Hematopoietic multipotent progenitor cell treated with erythropoietin and hydrocortisone succinate and interleukin-3 and kit ligand, for 8 days (in vitro differentiated cells): Measurements from ENCODE around the gene CC2D2B.
"Not testable (repeated sequence)": the region's sequence is repeated elsewhere in the genome, so short reads cannot be mapped to it uniquely, and the experiment has no call there.

Experiments used
- DNase-seq: peaks from one replicate; pipeline ENCODE4 v3.0.0-alpha.2; 2015

Gene CC2D2B

GRCh38 chr10:95907456-95908253 is at the start of gene CC2D2B:
TSS of gene CC2D2B (plus strand) at chr10:95907975. CDS start at chr10:95911324, 3,349 bp downstream.
- peak; percentile 82 for DNase-seq

GRCh38 chr10:95860166-95860940 is 47.4 kb upstream of the CC2D2B start:
- DNase-seq: no peak

GRCh38 chr10:95861386-95861785 is 46.4 kb upstream of the CC2D2B start:
- no peak for DNase-seq

GRCh38 chr10:95864906-95865813 is 42.6 kb upstream of the CC2D2B start:
- peak; percentile 54 for DNase-seq

GRCh38 chr10:95865814-95866466 is 41.8 kb upstream of the CC2D2B start:
- no peak for DNase-seq

- no peak for DNase-seq
These were observed 41.3 kb upstream of the CC2D2B start for GRCh38 chr10:95866467-95866842.

- no peak for DNase-seq
These were observed 39.9 kb upstream of the CC2D2B start for GRCh38 chr10:95867866-95868265.

GRCh38 chr10:95872158-95872711 is 35.5 kb upstream of the CC2D2B start:
- no peak for DNase-seq

- DNase-seq: no peak
These were observed 34.6 kb upstream of the CC2D2B start for GRCh38 chr10:95873139-95873538.

- DNase-seq: no peak
These were observed 34.1 kb upstream of the CC2D2B start for GRCh38 chr10:95873651-95874050.

- not testable (repeated sequence) for DNase-seq
These were observed 33.0 kb upstream of the CC2D2B start for GRCh38 chr10:95874783-95875182.

GRCh38 chr10:95876756-95877155 is 31.0 kb upstream of the CC2D2B start:
- no peak for DNase-seq

- no peak for DNase-seq
These were observed 29.9 kb upstream of the CC2D2B start for GRCh38 chr10:95877881-95878280.

GRCh38 chr10:95880704-95881103 is 27.1 kb upstream of the CC2D2B start:
- no peak for DNase-seq

GRCh38 chr10:95881316-95881715 is 26.5 kb upstream of the CC2D2B start:
- DNase-seq: no peak

GRCh38 chr10:95889830-95890229 is 17.9 kb upstream of the CC2D2B start:
- no peak for DNase-seq

GRCh38 chr10:95896071-95896850 is 11.5 kb upstream of the CC2D2B start:
- no peak for DNase-seq

GRCh38 chr10:95905897-95906580 is 1.7 kb upstream of the CC2D2B start:
- DNase-seq: not testable (repeated sequence)

GRCh38 chr10:95906677-95907455 is 909 bp upstream of the CC2D2B start:
- peak; percentile 80 for DNase-seq

- no peak for DNase-seq
These were observed 675 bp downstream of the CC2D2B start for GRCh38 chr10:95908450-95908849.
